HCT116 (cell line): Measurements from ENCODE around the gene RGP1. TPM values are rescaled to one million over a fixed set of nuclear protein-coding genes. Genes with fewer than 3 reads are reported as not detected.

Source experiments
- ATAC-seq: fragments of 200-7000 bp; cut with Tn5 transposase; 2 replicates; pipeline ENCODE4 v1.9.1; 2020; ENCODE audit warnings: mild to moderate bottlenecking, moderate library complexity
- BruUV-seq: library from RNA; stranded (reverse); fragments of 400-500 nt; replicated peaks from 2 replicates; lab custom pipeline; 2021; lab: Mats Ljungman, UMichigan
- CTCF ChIA-PET: fragments of 300-600 bp; sonication (Branson Sonifier 250); formaldehyde crosslinking; loops from one replicate; lab custom pipeline; 2021; ENCODE audit warnings: antibody characterized with exemption; lab: Charles Lee
- POLR2A ChIA-PET: fragments of 300-600, 350-600 bp; sonication (Branson Sonifier 250); formaldehyde crosslinking; loops from one replicate; lab custom pipeline; 2021; ENCODE audit warnings: antibody characterized with exemption; lab: Charles Lee
- RAD21 ChIA-PET, 2 experiments: fragments of 300-600 bp; sonication (Branson Sonifier 250); formaldehyde crosslinking; loops; one replicate each; lab custom pipeline; 2023; ENCODE audit warnings: low total read pairs in 2 of 2; ENCODE audit not compliant: uncharacterized antibody in 2 of 2, unreplicated experiment in 2 of 2, low non-redundant PET in 1 of 2; lab: Charles Lee
- DNase-seq: peaks from one replicate; pipeline ENCODE4 v3.0.0-alpha.2; 2010; ENCODE audit warnings: low read depth, low spot score
- H2AFZ ChIP-seq: fragments of 200-600 bp; shearing (Covaris generic), sonication (generic); 2 replicates; pipeline ENCODE4 v1.6.1; 2017; ENCODE audit warnings: low read depth, mixed run types, mixed read lengths, antibody characterized with exemption, low read length; ENCODE audit not compliant: poor library complexity, severe bottlenecking
- H3K27ac ChIP-seq: 2 replicates; pipeline ENCODE4 v1.5.1; 2012; ENCODE audit warnings: low read depth, low read length
- H3K27me3 ChIP-seq: fragments of 200-600 bp; sonication (generic); 2 replicates; pipeline ENCODE4 v1.6.1; 2016; ENCODE audit warnings: mixed run types, low read length, mixed read lengths; ENCODE audit not compliant: insufficient read depth
- H3K36me3 ChIP-seq, 2 experiments: fragments of 200-500 bp in 1 of 2; fragments of 200-600 bp in 1 of 2; sonication (Bioruptor generic) in 1 of 2; sonication (generic) in 1 of 2; 2 replicates each; pipeline versions ENCODE4 v1.5.1 to v1.6.1; 2014 to 2016; ENCODE audit warnings: low read length in 2 of 2, inconsistent platforms in 1 of 2, mixed read lengths in 1 of 2, mixed run types in 1 of 2; ENCODE audit not compliant: insufficient read depth in 2 of 2, control insufficient read depth in 1 of 2
- H3K4me1 ChIP-seq, 2 experiments: fragments of 200-600 bp in 1 of 2; sonication (generic) in 1 of 2; 2 replicates each; pipeline versions ENCODE4 v1.5.1 to v1.6.1; 2012 to 2017; ENCODE audit warnings: low read length in 2 of 2, inconsistent platforms in 1 of 2, mild to moderate bottlenecking in 1 of 2, mixed read lengths in 1 of 2, mixed run types in 1 of 2, moderate library complexity in 1 of 2; ENCODE audit not compliant: insufficient read depth in 2 of 2, control insufficient read depth in 1 of 2
- H3K4me2 ChIP-seq: fragments of 200-600 bp; sonication (generic); 2 replicates; pipeline ENCODE4 v1.6.1; 2017; ENCODE audit warnings: mixed run types, low read length, mixed read lengths
- H3K4me3 ChIP-seq, 2 experiments: fragments of 200-600 bp in 1 of 2; sonication (generic) in 1 of 2; replicated peaks in 1 of 2; 2 replicates each; pipeline ENCODE4 v1.5.1; 2011 to 2016; ENCODE audit warnings: low read length in 2 of 2, control low read depth in 1 of 2, low read depth in 1 of 2, mild to moderate bottlenecking in 1 of 2, mixed read lengths in 1 of 2, mixed run types in 1 of 2
- H3K79me2 ChIP-seq: fragments of 200-600 bp; sonication (generic); 2 replicates; pipeline ENCODE4 v1.6.1; 2017; ENCODE audit warnings: mild to moderate bottlenecking, mixed run types, low read length, moderate library complexity, mixed read lengths; ENCODE audit not compliant: insufficient read depth
- H3K9ac ChIP-seq: fragments of 200-600 bp; sonication (generic); 2 replicates; pipeline ENCODE4 v1.6.1; 2016; ENCODE audit warnings: low read length, mixed read lengths
- H3K9me2 ChIP-seq: fragments of 200-600 bp; sonication (generic), shearing (Covaris generic); 2 replicates; pipeline ENCODE4 v1.6.1; 2017; ENCODE audit warnings: mixed run types, mild to moderate bottlenecking, moderate library complexity; ENCODE audit not compliant: insufficient read depth
- H3K9me3 ChIP-seq, 2 experiments: fragments of 200-500 bp in 1 of 2; fragments of 200-600 bp in 1 of 2; sonication (Bioruptor generic) in 1 of 2; sonication (generic) in 1 of 2; 2 replicates each; pipeline ENCODE4 v1.6.1; 2014 to 2017; ENCODE audit warnings: low read length in 2 of 2, mixed read lengths in 2 of 2, inconsistent platforms in 1 of 2, low read depth in 1 of 2, mild to moderate bottlenecking in 1 of 2, mixed run types in 1 of 2, moderate library complexity in 1 of 2; ENCODE audit not compliant: control insufficient read depth in 1 of 2, insufficient read depth in 1 of 2
- H4K20me1 ChIP-seq: fragments of 200-600 bp; sonication (generic), shearing (Covaris generic); 2 replicates; pipeline ENCODE4 v1.6.1; 2017; ENCODE audit warnings: mixed run types, mild to moderate bottlenecking, moderate library complexity; ENCODE audit not compliant: insufficient read depth
- CBX3 ChIP-seq: IDR thresholded peaks from 2 replicates; pipeline ENCODE4 v1.6.1; 2012; ENCODE audit warnings: low read depth
- CEBPB ChIP-seq: IDR thresholded peaks from 2 replicates; pipeline ENCODE4 v1.6.1; 2012; ENCODE audit warnings: low read depth
- EGR1 ChIP-seq: IDR thresholded peaks from 2 replicates; pipeline ENCODE4 v1.6.1; 2012; ENCODE audit warnings: low read depth
- ELF1 ChIP-seq: IDR thresholded peaks from 2 replicates; pipeline ENCODE4 v1.6.1; 2012; ENCODE audit warnings: low read depth, borderline replicate concordance
- EZH2 ChIP-seq: fragments of 200-600 bp; sonication (generic); IDR thresholded peaks from 2 replicates; pipeline ENCODE4 v1.6.1; 2017; ENCODE audit warnings: antibody characterized with exemption, mixed run types
- EZH2phosphoT487 ChIP-seq: fragments of 200-600 bp; IDR thresholded peaks from 2 replicates; pipeline ENCODE4 v1.6.1; 2018; ENCODE audit warnings: antibody characterized with exemption, borderline replicate concordance
- FOSL1 ChIP-seq: IDR thresholded peaks from 2 replicates; pipeline ENCODE4 v1.6.1; 2012; ENCODE audit warnings: low read depth
- POLR2AphosphoS5 ChIP-seq: IDR thresholded peaks from 2 replicates; pipeline ENCODE4 v1.6.1; 2011; ENCODE audit warnings: mild to moderate bottlenecking, low read depth, low read length, moderate library complexity
- SIN3A ChIP-seq: IDR thresholded peaks from 2 replicates; pipeline ENCODE4 v1.6.1; 2012; ENCODE audit warnings: low read depth
- SP1 ChIP-seq: IDR thresholded peaks from 2 replicates; pipeline ENCODE4 v1.6.1; 2012; ENCODE audit warnings: low read depth
- TCF7L2 ChIP-seq: IDR thresholded peaks from 2 replicates; pipeline ENCODE4 v1.7.0; 2011; ENCODE audit warnings: borderline replicate concordance, inconsistent platforms; ENCODE audit not compliant: insufficient read depth, insufficient read length; ENCODE audit errors: extremely low read depth
- YY1 ChIP-seq: IDR thresholded peaks from 2 replicates; pipeline ENCODE4 v1.6.1; 2011; ENCODE audit warnings: low read length, low read depth, moderate library complexity, mild to moderate bottlenecking; ENCODE audit not compliant: insufficient replicate concordance; ENCODE audit errors: extremely low read depth
- ZFX ChIP-seq: fragments of 450-650 bp; IDR thresholded peaks from 2 replicates; pipeline ENCODE4 v1.6.1; 2017
- ZNF274 ChIP-seq: fragments of 200-500 bp; sonication (Bioruptor generic); IDR thresholded peaks from 2 replicates; pipeline ENCODE4 v1.6.1; 2014; ENCODE audit warnings: mild to moderate bottlenecking, low read depth, low read length, inconsistent platforms
- intact Hi-C: fragments of 100-400 bp; cut with micrococcal nuclease; formaldehyde crosslinking; loops from 2 replicates; pipeline ENCODE4 v1.10.0; 2022
- total RNA-seq: library from RNA; stranded (reverse); gene quantifications from one replicate; pipeline ENCODE4 v1.2.1, GENCODE V29; 2021; ENCODE audit not compliant: unreplicated experiment
- TF ChIP-seq, protein P1 (sequence below): IDR thresholded peaks from 2 replicates; pipeline ENCODE4 v1.6.1; 2012
- TF ChIP-seq, protein P2 (sequence below), 3 experiments: fragments of 200-600 bp in 1 of 3; sonication (generic) in 1 of 3; IDR thresholded peaks in 2 of 3; conservative IDR thresholded peaks in 1 of 3; 2 replicates each; pipeline ENCODE4 v1.5.1; 2012 to 2017; ENCODE audit warnings: low read depth in 2 of 3, low read length in 2 of 3, antibody characterized with exemption in 1 of 3, borderline replicate concordance in 1 of 3, control low read depth in 1 of 3, mild to moderate bottlenecking in 1 of 3, mixed read lengths in 1 of 3, mixed run types in 1 of 3, moderate library complexity in 1 of 3; ENCODE audit not compliant: insufficient read depth in 1 of 3
- TF ChIP-seq, protein P3 (sequence below): IDR thresholded peaks from 2 replicates; pipeline ENCODE4 v1.6.1; 2012; ENCODE audit warnings: low read depth
- TF ChIP-seq, protein P4 (sequence below): IDR thresholded peaks from 2 replicates; pipeline ENCODE4 v1.6.1; 2011; ENCODE audit warnings: mild to moderate bottlenecking, low read length, moderate library complexity; ENCODE audit not compliant: insufficient replicate concordance; ENCODE audit errors: extremely low read depth

Gene RGP1
- total RNA-seq, 1 experiment from 2014 or later = 32.6 TPM

DNA sequence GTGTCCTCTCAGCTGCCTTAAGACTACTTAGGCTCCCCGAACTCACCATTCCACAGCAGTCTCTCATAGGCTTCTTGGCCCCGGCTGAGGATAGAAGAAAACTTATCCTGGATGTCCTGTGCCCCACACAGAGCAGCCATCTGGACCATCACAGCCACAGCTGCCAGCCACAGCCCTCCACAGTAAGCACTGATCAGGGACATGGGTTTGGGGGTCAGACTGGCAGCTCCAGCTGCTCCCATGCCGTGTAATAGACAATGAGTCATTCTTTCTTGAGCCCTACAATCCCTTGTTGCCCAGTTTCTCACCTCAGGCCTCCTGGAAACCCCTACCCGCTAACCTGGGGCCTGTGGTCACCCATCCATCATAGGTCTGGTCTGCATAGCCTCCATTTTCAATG, 10.9 kb upstream of the RGP1 start (continued):
- TF ChIP-seq ELF1 = no peak
- TF ChIP-seq POLR2AphosphoS5 = no peak
- no peak for TF ChIP-seq SIN3A
- TF ChIP-seq TCF7L2 = no peak
- TF ChIP-seq CEBPB = no peak
- no peak for TF ChIP-seq SP1
- TF ChIP-seq, protein P1, sequence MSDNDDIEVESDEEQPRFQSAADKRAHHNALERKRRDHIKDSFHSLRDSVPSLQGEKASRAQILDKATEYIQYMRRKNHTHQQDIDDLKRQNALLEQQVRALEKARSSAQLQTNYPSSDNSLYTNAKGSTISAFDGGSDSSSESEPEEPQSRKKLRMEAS = no peak
- TF ChIP-seq CBX3 = no peak

DNA sequence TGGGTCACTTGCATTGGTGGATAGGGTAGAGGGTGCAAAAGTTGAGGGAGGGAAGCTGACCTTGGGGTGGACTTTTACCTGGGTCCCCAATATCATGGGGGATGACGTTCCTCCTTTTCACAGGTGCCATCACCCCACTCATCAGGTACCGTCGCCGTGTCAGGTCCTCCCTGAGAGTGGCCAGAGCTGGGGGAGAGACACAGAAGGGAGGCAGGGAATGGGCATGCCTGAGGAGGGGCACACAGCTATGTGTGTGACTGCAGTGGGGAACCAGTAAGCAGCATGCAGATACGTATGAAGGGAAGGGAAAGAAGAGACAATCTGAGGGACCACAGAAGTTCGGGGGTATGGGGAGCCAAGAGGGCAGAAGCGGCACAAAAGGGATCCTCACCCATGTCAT, 10.2 kb upstream of the RGP1 start:
- ATAC-seq (no peak), DNase-seq (no peak)
- Histone ChIP-seq H3K79me2 (peaks cover 22% of the 10 kb centered on the region; the same call in 1 of the 2 replicates), H3K4me2 (no peak overlapping the region), H3K27me3 (no peaks in the 10 kb centered on the region), H3K4me3 (no peak overlapping the region), H3K36me3 (peaks cover 59 to 71% of the 10 kb centered on the region in 2 experiments), H4K20me1 (no peaks in the 10 kb centered on the region), H3K9me2 (no peaks in the 10 kb centered on the region), H3K9me3 (no peaks in the 10 kb centered on the region), H3K9ac (no peak overlapping the region), H3K4me1 (peaks cover 4 to 5% of the 10 kb centered on the region in 2 experiments), H3K27ac (no peak overlapping the region), H2AFZ (no peak overlapping the region)
- RAD21 ChIA-PET = no interaction called here
- CTCF ChIA-PET = no interaction called here
- no TSS peak for BruUV-seq
- intact Hi-C loops = no loop called here
- POLR2A ChIA-PET = no interaction called here
- TF ChIP-seq YY1 (no peak), ZNF274 (no peak), ZFX (no peak), ELF1 (no peak), FOSL1 (no peak), EZH2phosphoT487 (no peak), EZH2 (no peak), TCF7L2 (no peak), EGR1 (no peak)
- TF ChIP-seq, protein P2, sequence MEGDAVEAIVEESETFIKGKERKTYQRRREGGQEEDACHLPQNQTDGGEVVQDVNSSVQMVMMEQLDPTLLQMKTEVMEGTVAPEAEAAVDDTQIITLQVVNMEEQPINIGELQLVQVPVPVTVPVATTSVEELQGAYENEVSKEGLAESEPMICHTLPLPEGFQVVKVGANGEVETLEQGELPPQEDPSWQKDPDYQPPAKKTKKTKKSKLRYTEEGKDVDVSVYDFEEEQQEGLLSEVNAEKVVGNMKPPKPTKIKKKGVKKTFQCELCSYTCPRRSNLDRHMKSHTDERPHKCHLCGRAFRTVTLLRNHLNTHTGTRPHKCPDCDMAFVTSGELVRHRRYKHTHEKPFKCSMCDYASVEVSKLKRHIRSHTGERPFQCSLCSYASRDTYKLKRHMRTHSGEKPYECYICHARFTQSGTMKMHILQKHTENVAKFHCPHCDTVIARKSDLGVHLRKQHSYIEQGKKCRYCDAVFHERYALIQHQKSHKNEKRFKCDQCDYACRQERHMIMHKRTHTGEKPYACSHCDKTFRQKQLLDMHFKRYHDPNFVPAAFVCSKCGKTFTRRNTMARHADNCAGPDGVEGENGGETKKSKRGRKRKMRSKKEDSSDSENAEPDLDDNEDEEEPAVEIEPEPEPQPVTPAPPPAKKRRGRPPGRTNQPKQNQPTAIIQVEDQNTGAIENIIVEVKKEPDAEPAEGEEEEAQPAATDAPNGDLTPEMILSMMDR (IDR thresholded peaks at IDR 0.05 in 2 of 3, conservative IDR thresholded peaks at IDR 0.05 in 1 of 3; ENCODE audit: borderline replicate concordance in 1 of 3, insufficient read depth in 1 of 3, low read depth in 2 of 3, low read length in 2 of 3) = no peak
- TF ChIP-seq, protein P3, sequence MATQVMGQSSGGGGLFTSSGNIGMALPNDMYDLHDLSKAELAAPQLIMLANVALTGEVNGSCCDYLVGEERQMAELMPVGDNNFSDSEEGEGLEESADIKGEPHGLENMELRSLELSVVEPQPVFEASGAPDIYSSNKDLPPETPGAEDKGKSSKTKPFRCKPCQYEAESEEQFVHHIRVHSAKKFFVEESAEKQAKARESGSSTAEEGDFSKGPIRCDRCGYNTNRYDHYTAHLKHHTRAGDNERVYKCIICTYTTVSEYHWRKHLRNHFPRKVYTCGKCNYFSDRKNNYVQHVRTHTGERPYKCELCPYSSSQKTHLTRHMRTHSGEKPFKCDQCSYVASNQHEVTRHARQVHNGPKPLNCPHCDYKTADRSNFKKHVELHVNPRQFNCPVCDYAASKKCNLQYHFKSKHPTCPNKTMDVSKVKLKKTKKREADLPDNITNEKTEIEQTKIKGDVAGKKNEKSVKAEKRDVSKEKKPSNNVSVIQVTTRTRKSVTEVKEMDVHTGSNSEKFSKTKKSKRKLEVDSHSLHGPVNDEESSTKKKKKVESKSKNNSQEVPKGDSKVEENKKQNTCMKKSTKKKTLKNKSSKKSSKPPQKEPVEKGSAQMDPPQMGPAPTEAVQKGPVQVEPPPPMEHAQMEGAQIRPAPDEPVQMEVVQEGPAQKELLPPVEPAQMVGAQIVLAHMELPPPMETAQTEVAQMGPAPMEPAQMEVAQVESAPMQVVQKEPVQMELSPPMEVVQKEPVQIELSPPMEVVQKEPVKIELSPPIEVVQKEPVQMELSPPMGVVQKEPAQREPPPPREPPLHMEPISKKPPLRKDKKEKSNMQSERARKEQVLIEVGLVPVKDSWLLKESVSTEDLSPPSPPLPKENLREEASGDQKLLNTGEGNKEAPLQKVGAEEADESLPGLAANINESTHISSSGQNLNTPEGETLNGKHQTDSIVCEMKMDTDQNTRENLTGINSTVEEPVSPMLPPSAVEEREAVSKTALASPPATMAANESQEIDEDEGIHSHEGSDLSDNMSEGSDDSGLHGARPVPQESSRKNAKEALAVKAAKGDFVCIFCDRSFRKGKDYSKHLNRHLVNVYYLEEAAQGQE = no peak
- TF ChIP-seq, protein P1 = no peak
- TF ChIP-seq, protein P4, sequence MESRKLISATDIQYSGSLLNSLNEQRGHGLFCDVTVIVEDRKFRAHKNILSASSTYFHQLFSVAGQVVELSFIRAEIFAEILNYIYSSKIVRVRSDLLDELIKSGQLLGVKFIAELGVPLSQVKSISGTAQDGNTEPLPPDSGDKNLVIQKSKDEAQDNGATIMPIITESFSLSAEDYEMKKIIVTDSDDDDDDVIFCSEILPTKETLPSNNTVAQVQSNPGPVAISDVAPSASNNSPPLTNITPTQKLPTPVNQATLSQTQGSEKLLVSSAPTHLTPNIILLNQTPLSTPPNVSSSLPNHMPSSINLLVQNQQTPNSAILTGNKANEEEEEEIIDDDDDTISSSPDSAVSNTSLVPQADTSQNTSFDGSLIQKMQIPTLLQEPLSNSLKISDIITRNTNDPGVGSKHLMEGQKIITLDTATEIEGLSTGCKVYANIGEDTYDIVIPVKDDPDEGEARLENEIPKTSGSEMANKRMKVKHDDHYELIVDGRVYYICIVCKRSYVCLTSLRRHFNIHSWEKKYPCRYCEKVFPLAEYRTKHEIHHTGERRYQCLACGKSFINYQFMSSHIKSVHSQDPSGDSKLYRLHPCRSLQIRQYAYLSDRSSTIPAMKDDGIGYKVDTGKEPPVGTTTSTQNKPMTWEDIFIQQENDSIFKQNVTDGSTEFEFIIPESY = no peak
